ENCODE data around the gene GANAB.

- TF ChIP-seq CTCF (IDR thresholded peaks at IDR 0.05; ENCODE audit: low read depth, low read length): no peak
- no peak for TF ChIP-seq POLR2A (IDR thresholded peaks at IDR 0.05; ENCODE audit: extremely low read depth, insufficient read length)
- no peak for TF ChIP-seq MYC (IDR thresholded peaks at IDR 0.05; ENCODE audit: low read depth, low read length)
Measured at GRCh38 chr11:62602141-62603071, 44.0 kb downstream of the GANAB start.
